K562 (cell line): ENCODE data around the gene NEURL2. TPM values are rescaled to one million over a fixed set of nuclear protein-coding genes. Genes with fewer than 3 reads are reported as not detected.

Experiments
- ATAC-seq: fragments of 200-7000 bp; cut with Tn5 transposase; 3 replicates; pipeline ENCODE4 v1.9.1; 2020; ENCODE audit warnings: moderate library complexity
- BruUV-seq: library from RNA; stranded (reverse); fragments of 400-500 nt; replicated peaks from 2 replicates; lab custom pipeline; 2021; lab: Mats Ljungman, UMichigan
- CTCF ChIA-PET: fragments of 300-600 bp; formaldehyde crosslinking; extraction: SDS; loops from one replicate; lab custom pipeline; 2021; ENCODE audit warnings: low intra/inter-chr PET ratio; lab: Yijun Ruan, JAX
- POLR2A ChIA-PET: fragments of 300-600, 350-650 bp; sonication (Branson Sonifier 250); formaldehyde crosslinking; extraction: SDS; loops from one replicate; lab custom pipeline; 2021; ENCODE audit warnings: antibody characterized with exemption, inconsistent platforms; lab: Yijun Ruan, JAX
- DNase-seq, 4 experiments: peaks; one replicate each; pipeline versions ENCODE4 v3.0.0 to v3.0.0-alpha.2; 2011 to 2018; ENCODE audit warnings: low spot score in 3 of 4, mixed read lengths in 3 of 4; ENCODE audit errors: extremely low read depth in 1 of 4
- FAIRE-seq: peaks from 2 replicates; lab custom pipeline; 2011; peaks lifted over from hg19 to GRCh38; lab: Jason Lieb, UNC
- H2AFZ ChIP-seq: 2 replicates; pipeline ENCODE4 v1.6.0; 2011; ENCODE audit warnings: low read depth, low read length, control low read depth, inconsistent platforms
- H3K27ac ChIP-seq: fragments of 200-600 bp; 3 replicates; pipeline ENCODE4 v1.8.0; 2011; ENCODE audit warnings: low read depth, mild to moderate bottlenecking, control low read depth, inconsistent platforms, low read length, moderate library complexity, mixed read lengths; ENCODE audit errors: extremely low read depth
- H3K27me3 ChIP-seq, 2 experiments: fragments of 300-600 bp in 1 of 2; 2 replicates in 1 of 2; 3 replicates in 1 of 2; pipeline versions ENCODE4 v1.6.0 to v1.8.0; 2011; ENCODE audit warnings: inconsistent platforms in 2 of 2, low read length in 2 of 2, mild to moderate bottlenecking in 1 of 2, mixed read lengths in 1 of 2, moderate library complexity in 1 of 2; ENCODE audit not compliant: control insufficient read depth in 2 of 2, insufficient read depth in 2 of 2
- H3K36me3 ChIP-seq: fragments of 300-600 bp; 3 replicates; pipeline ENCODE4 v1.8.0; 2011; ENCODE audit warnings: mild to moderate bottlenecking, low read length, inconsistent platforms; ENCODE audit not compliant: control insufficient read depth, insufficient read depth
- H3K4me1 ChIP-seq, 2 experiments: fragments of 200-600 bp in 1 of 2; replicated peaks in 1 of 2; 2 replicates in 1 of 2; 3 replicates in 1 of 2; pipeline versions ENCODE4 v1.5.1 to v1.8.0; 2011; ENCODE audit warnings: inconsistent platforms in 2 of 2, low read length in 2 of 2, mild to moderate bottlenecking in 1 of 2, mixed read lengths in 1 of 2, moderate library complexity in 1 of 2; ENCODE audit not compliant: control insufficient read depth in 2 of 2, insufficient read depth in 2 of 2
- H3K4me2 ChIP-seq: 2 replicates; pipeline ENCODE4 v1.6.1; 2011; ENCODE audit warnings: low read length, control low read depth, inconsistent platforms, mixed read lengths; ENCODE audit not compliant: insufficient read depth
- H3K4me3 ChIP-seq: fragments of 200-600 bp; sonication (generic), shearing (Covaris generic); 2 replicates; pipeline ENCODE4 v1.5.1; 2016; ENCODE audit warnings: control low read depth, inconsistent platforms
- H3K79me2 ChIP-seq: fragments of 200-600 bp; 3 replicates; pipeline ENCODE4 v1.8.0; 2011; ENCODE audit warnings: low read length, inconsistent platforms; ENCODE audit not compliant: control insufficient read depth, insufficient read depth
- H3K9ac ChIP-seq, 2 experiments: 2 replicates each; pipeline versions ENCODE4 v1.6.0 to v1.6.1; 2011; ENCODE audit warnings: low read depth in 2 of 2, low read length in 2 of 2, control low read depth in 1 of 2, inconsistent platforms in 1 of 2, mild to moderate bottlenecking in 1 of 2, mixed read lengths in 1 of 2; ENCODE audit not compliant: insufficient read depth in 1 of 2
- H3K9me1 ChIP-seq: one replicate; pipeline ENCODE4 v1.6.0; 2011; ENCODE audit warnings: inconsistent platforms, mild to moderate bottlenecking, low read length, moderate library complexity; ENCODE audit not compliant: control insufficient read depth, insufficient read depth
- H3K9me3 ChIP-seq: replicated peaks from 2 replicates; pipeline ENCODE4 v1.5.1; 2011; ENCODE audit warnings: low read depth, low read length, inconsistent platforms; ENCODE audit not compliant: control insufficient read depth, insufficient read depth
- H4K20me1 ChIP-seq: replicated peaks from 2 replicates; pipeline ENCODE4 v1.6.1; 2011; ENCODE audit warnings: low read length, inconsistent platforms, mixed read lengths; ENCODE audit not compliant: control insufficient read depth, insufficient read depth
- CBFA2T3 ChIP-seq: fragments of 450-650 bp; IDR thresholded peaks from 2 replicates; pipeline ENCODE4 v1.6.1; 2017
- CBX3 ChIP-seq, 2 experiments: IDR thresholded peaks; 1 replicate in 1 of 2; 2 replicates in 1 of 2; pipeline ENCODE4 v1.6.1; 2012; ENCODE audit warnings: inconsistent platforms in 2 of 2, low read length in 2 of 2, borderline replicate concordance in 1 of 2, control low read depth in 1 of 2
- GATA2 ChIP-seq: sonication (generic); formaldehyde crosslinking; IDR thresholded peaks from 2 replicates; pipeline ENCODE4 v1.4.0; 2020; ENCODE audit warnings: mild to moderate bottlenecking, missing genetic modification reagents
- GATAD2A ChIP-seq: fragments of 450-650 bp; IDR thresholded peaks from 2 replicates; pipeline ENCODE4 v1.6.1; 2017
- HDAC3 ChIP-seq: fragments of 450-650 bp; IDR thresholded peaks from 2 replicates; pipeline ENCODE4 v1.6.1; 2018; ENCODE audit warnings: borderline replicate concordance, mild to moderate bottlenecking, moderate library complexity; ENCODE audit not compliant: partially characterized antibody
- JUND ChIP-seq, 2 experiments: IDR thresholded peaks; 2 replicates in 1 of 2; 3 replicates in 1 of 2; pipeline ENCODE4 v1.6.1; 2011; ENCODE audit warnings: borderline replicate concordance in 2 of 2, low read depth in 2 of 2, low read length in 2 of 2, improper control_type of control experiment in 1 of 2, missing biosample characterization in 1 of 2, missing genetic modification characterization in 1 of 2, missing genetic modification reagents in 1 of 2
- NCOR1 ChIP-seq: fragments of 450-650 bp; IDR thresholded peaks from 2 replicates; pipeline ENCODE4 v1.6.1; 2016; ENCODE audit warnings: mild to moderate bottlenecking, moderate library complexity
- RAD21 ChIP-seq, 2 experiments: fragments of 250-450 bp in 1 of 2; fragments of 450-650 bp in 1 of 2; sonication (Bioruptor Pico) in 1 of 2; formaldehyde crosslinking in 1 of 2; IDR thresholded peaks in 1 of 2; conservative IDR thresholded peaks in 1 of 2; 2 replicates each; pipeline versions ENCODE4 v1.4.0 to v1.8.0; 2020 to 2022; ENCODE audit warnings: mild to moderate bottlenecking in 2 of 2, moderate library complexity in 1 of 2
- SMAD2 ChIP-seq: fragments of 150-350 bp; IDR thresholded peaks from 2 replicates; pipeline ENCODE4 v1.6.1; 2014; ENCODE audit warnings: low read depth, mild to moderate bottlenecking, low read length
- UBTF ChIP-seq, 2 experiments: IDR thresholded peaks; 2 replicates each; pipeline ENCODE4 v1.6.1; 2012; ENCODE audit warnings: improper control_type of control experiment in 2 of 2, low read depth in 2 of 2, low read length in 2 of 2, borderline replicate concordance in 1 of 2
- YY1 ChIP-seq, 3 experiments: IDR thresholded peaks; 2 replicates each; pipeline ENCODE4 v1.6.1; 2011; ENCODE audit warnings: low read length in 2 of 3, mild to moderate bottlenecking in 2 of 3, moderate library complexity in 2 of 3, borderline replicate concordance in 1 of 3, control low read depth in 1 of 3, low read depth in 1 of 3; ENCODE audit not compliant: insufficient read depth in 3 of 3, insufficient replicate concordance in 2 of 3, control insufficient read depth in 1 of 3, insufficient read length in 1 of 3; ENCODE audit errors: extremely low read depth in 1 of 3
- ZBTB7A ChIP-seq: IDR thresholded peaks from 2 replicates; pipeline ENCODE4 v1.6.1; 2011; ENCODE audit warnings: low read depth, mild to moderate bottlenecking, low read length, moderate library complexity, borderline replicate concordance; ENCODE audit not compliant: control insufficient read depth
- ZNF24 ChIP-seq: fragments of 450-650 bp; IDR thresholded peaks from 2 replicates; pipeline ENCODE4 v1.6.1; 2016
- ZNF398 ChIP-seq: fragments of 250-450 bp; sonication (Bioruptor Pico); IDR thresholded peaks from 2 replicates; pipeline ENCODE4 v1.8.0; 2021; ENCODE audit warnings: moderate library complexity, mild to moderate bottlenecking, inconsistent platforms
- ZNF431 ChIP-seq: sonication (generic); formaldehyde crosslinking; IDR thresholded peaks from 2 replicates; pipeline ENCODE4 v1.8.0; 2022; ENCODE audit warnings: mild to moderate bottlenecking, missing genetic modification reagents
- ZNF764 ChIP-seq: fragments of 250-450 bp; sonication (Bioruptor Pico); IDR thresholded peaks from 2 replicates; pipeline ENCODE4 v1.4.0; 2020; ENCODE audit warnings: low read depth, mild to moderate bottlenecking, moderate library complexity
- ZNF77 ChIP-seq: fragments of 250-450 bp; sonication (Bioruptor Pico); IDR thresholded peaks from 2 replicates; pipeline ENCODE4 v1.5.0; 2020
- WGBS: fragments of 100-300 bp; shearing (Covaris generic); methylation state at CpG from one replicate; pipeline ENCODE4 v1.1.6; 2016; ENCODE audit warnings: low coverage, mixed read lengths; ENCODE audit not compliant: insufficient coverage; ENCODE audit errors: missing lambda C conversion rate; 5-methylcytosine and 5-hydroxymethylcytosine counted together
- in situ Hi-C: fragments of 300-500 bp; cut with MboI; formaldehyde crosslinking; loops from 4 replicates; pipeline ENCODE4 v1.15.0; 2018; ENCODE audit warnings: inconsistent platforms, mixed read lengths
- intact Hi-C: fragments of 100-400 bp; cut with micrococcal nuclease; formaldehyde crosslinking; loops from 2 replicates; pipeline ENCODE4 v1.14.2; 2022
- polyA plus RNA-seq, 8 experiments: library from polyadenylated mRNA; depleted of rRNA in 4 of 8; stranded (reverse) in 5 of 8; unstranded in 3 of 8; fragments of >200 nt; fragmentation: Nextera tagmentation in 2 of 8; fragmentation: Illumina TruSeq in 1 of 8; extraction: Ambion mirVana in 2 of 8; extraction: Trizol in 1 of 8; gene quantifications; 2 replicates each; pipeline versions ENCODE4 v1.2.1 to v1.2.3, GENCODE V29; 2011 to 2014; ENCODE audit warnings: inconsistent platforms in 1 of 8, missing spikeins in 1 of 8
- total RNA-seq, 7 experiments: library from RNA; depleted of rRNA in 6 of 7; stranded (reverse); fragments of >200 nt in 6 of 7; fragmentation: Illumina TruSeq in 2 of 7; extraction: Trizol in 2 of 7; gene quantifications; 2 replicates each; pipeline versions ENCODE4 v1.2.1 to v1.2.3, GENCODE V29; 2011 to 2021; ENCODE audit warnings: low replicate concordance in 1 of 7

NEURL2 gene
- total and polyA plus RNA-seq, 9 of the 15 experiments (the other 6 are each of a cell fraction or from before 2014, with no cell fraction given): 0.22 to 1.9 (median 0.50) TPM; not detected in 1

- H2AFZ ChIP-seq: no peak overlapping the region
- peaks cover 5% of the 10 kb centered on the region for H3K9me3 ChIP-seq
- H3K79me2 ChIP-seq: peaks cover 3% of the 10 kb centered on the region; the same call in 1 of the 3 replicates
- H4K20me1 ChIP-seq: no peaks in the 10 kb centered on the region
- 0% methylated on average over 1 of the region's 1 CpG for WGBS
- peaks cover 17% of the 10 kb centered on the region; the same call in 2 of the 3 replicates for H3K36me3 ChIP-seq
- H3K4me2 ChIP-seq: peak overlapping the region; percentile 33
- no peak overlapping the region for H3K9ac ChIP-seq
- BruUV-seq: no TSS peak
- ATAC-seq (peak; percentile 94), FAIRE-seq (peak; percentile 99), DNase-seq (peak; percentile 43 to 87 (median 60))
- peak overlapping the region; percentile 63 for H3K27ac ChIP-seq
- H3K4me1 ChIP-seq: peaks cover 15 to 17% of the 10 kb centered on the region in 2 experiments; a peak in 4 of 5 replicates
- H3K4me3 ChIP-seq: no peak overlapping the region
- POLR2A ChIA-PET: interaction anchor here (0.7 to 2.3 kb wide), 2 partner anchors 9 to 44 kb away, joined by 3 to 19 read pairs; no protein-coding TSS in a partner anchor
- H3K9me1 ChIP-seq: no peaks in the 10 kb centered on the region
- intact Hi-C loops: no loop called here
- no peaks in the 10 kb centered on the region for H3K27me3 ChIP-seq
- CTCF ChIA-PET: no interaction called here
- in situ Hi-C loops: no loop called here
- TF ChIP-seq JUND (IDR thresholded peaks at IDR 0.05; ENCODE audit: borderline replicate concordance, low read depth, low read length): peak; percentile 36; the same call in 1 of the 2 replicates
- TF ChIP-seq JUND (tag; IDR thresholded peaks at IDR 0.05; ENCODE audit: borderline replicate concordance, low read depth, low read length): peak; percentile 54; the same call in 1 of the 3 replicates
- TF ChIP-seq CBX3 (IDR thresholded peaks at IDR 0.05; ENCODE audit: borderline replicate concordance in 1 of 2, low read length in 2 of 2): peak in 1 of 2 experiments; percentile 58; a peak in 1 of 3 replicates
- no peak for TF ChIP-seq HDAC3
- TF ChIP-seq ZNF398 (CRISPR knock-in tag): no peak
- TF ChIP-seq SMAD2: no peak
- peak in 1 of 2 experiments; percentile 17; a peak in 1 of 4 replicates for TF ChIP-seq RAD21 (CRISPR knock-in tag; conservative IDR thresholded peaks at IDR 0.05 in 1 of 2, IDR thresholded peaks at IDR 0.05 in 1 of 2)
- TF ChIP-seq YY1 (IDR thresholded peaks at IDR 0.05; ENCODE audit: borderline replicate concordance in 1 of 3, control insufficient read depth in 1 of 3, extremely low read depth in 1 of 3, insufficient read depth in 3 of 3, insufficient read length in 1 of 3, insufficient replicate concordance in 2 of 3, low read depth in 1 of 3, low read length in 2 of 3): peak in 1 of 3 experiments; percentile 15
- TF ChIP-seq GATA2 (CRISPR knock-in tag): peak; percentile 50; the same call in 1 of the 2 replicates
- TF ChIP-seq GATAD2A: no peak
- TF ChIP-seq UBTF (IDR thresholded peaks at IDR 0.05; ENCODE audit: borderline replicate concordance in 1 of 2, low read depth in 2 of 2, low read length in 2 of 2): no peak
- no peak; the same call in 1 of the 2 replicates for TF ChIP-seq ZNF24
- TF ChIP-seq ZNF431 (CRISPR knock-in tag): no peak
- TF ChIP-seq ZBTB7A: no peak
- TF ChIP-seq CBFA2T3: peak; percentile 93
- peak; percentile 86 for TF ChIP-seq NCOR1
- TF ChIP-seq ZNF77: no peak
- no peak for TF ChIP-seq ZNF764 (CRISPR knock-in tag)
These were observed 40.1 kb downstream of the NEURL2 start for GRCh38 chr20:45850926-45851325.
